HepG2 (cell line): ENCODE data around the gene ESAM. TPM values are rescaled to one million over a fixed set of nuclear protein-coding genes. Genes with fewer than 3 reads are reported as not detected.

Experiments
- ATAC-seq: fragments of 200-7000 bp; cut with Tn5 transposase; 3 replicates; pipeline ENCODE4 v1.9.1; 2020; ENCODE audit warnings: mild to moderate bottlenecking, moderate library complexity
- BruUV-seq: library from RNA; stranded (reverse); fragments of 400-500 nt; replicated peaks from 2 replicates; lab custom pipeline; 2021; lab: Mats Ljungman, UMichigan
- CTCF ChIA-PET: fragments of 300-600 bp; formaldehyde crosslinking; extraction: SDS; loops from one replicate; lab custom pipeline; 2021; ENCODE audit warnings: low total read pairs, inconsistent platforms, low intra/inter-chr PET ratio; lab: Yijun Ruan, JAX
- POLR2A ChIA-PET: fragments of 350-600 bp; sonication (Branson Sonifier 250); formaldehyde crosslinking; loops from one replicate; lab custom pipeline; 2020; ENCODE audit warnings: antibody characterized with exemption, inconsistent platforms; lab: Yijun Ruan, JAX
- DNase-seq: peaks from one replicate; pipeline ENCODE4 v3.0.0-alpha.2; 2015; ENCODE audit warnings: low spot score
- FAIRE-seq: peaks from 3 replicates; lab custom pipeline; 2011; peaks lifted over from hg19 to GRCh38; lab: Jason Lieb, UNC
- H2AFZ ChIP-seq: one replicate; pipeline ENCODE4 v1.6.1; 2011; ENCODE audit warnings: low read length, inconsistent platforms
- H3K27ac ChIP-seq: fragments of 300-600 bp; 3 replicates; pipeline ENCODE4 v1.8.0; 2011; ENCODE audit warnings: mixed run types, mild to moderate bottlenecking, mixed read lengths, low read length, inconsistent platforms; ENCODE audit not compliant: insufficient read depth; ENCODE audit errors: extremely low read length
- H3K27me3 ChIP-seq, 2 experiments: fragments of 200-600 bp in 1 of 2; 2 replicates in 1 of 2; 3 replicates in 1 of 2; pipeline versions ENCODE4 v1.6.0 to v1.8.0; 2011; ENCODE audit warnings: low read length in 2 of 2, mild to moderate bottlenecking in 2 of 2, moderate library complexity in 2 of 2, inconsistent platforms in 1 of 2; ENCODE audit not compliant: insufficient read depth in 2 of 2, control insufficient read depth in 1 of 2
- H3K36me3 ChIP-seq, 2 experiments: fragments of 200-600 bp in 1 of 2; replicated peaks in 1 of 2; 2 replicates in 1 of 2; 3 replicates in 1 of 2; pipeline versions ENCODE4 v1.5.1 to v1.8.0; 2011; ENCODE audit warnings: low read length in 2 of 2, inconsistent platforms in 1 of 2; ENCODE audit not compliant: insufficient read depth in 2 of 2, control insufficient read depth in 1 of 2
- H3K4me1 ChIP-seq: 2 replicates; pipeline ENCODE4 v1.5.1; 2012; ENCODE audit warnings: low read length, inconsistent platforms; ENCODE audit not compliant: insufficient read depth
- H3K4me2 ChIP-seq: 2 replicates; pipeline ENCODE4 v1.6.0; 2011; ENCODE audit warnings: low read depth, low read length, inconsistent platforms
- H3K4me3 ChIP-seq, 3 experiments: fragments of 200-600 bp in 1 of 3; sonication (generic), shearing (Covaris generic) in 1 of 3; replicated peaks in 1 of 3; 2 replicates each; pipeline ENCODE4 v1.5.1; 2011 to 2016; ENCODE audit warnings: low read length in 3 of 3, inconsistent platforms in 2 of 3, low read depth in 2 of 3, mild to moderate bottlenecking in 2 of 3, control low read depth in 1 of 3, mixed read lengths in 1 of 3; ENCODE audit not compliant: insufficient read depth in 1 of 3
- H3K79me2 ChIP-seq: one replicate; pipeline ENCODE4 v1.6.1; 2011; ENCODE audit warnings: low read length, inconsistent platforms; ENCODE audit not compliant: insufficient read depth
- H3K9ac ChIP-seq: 2 replicates; pipeline ENCODE4 v1.6.0; 2011; ENCODE audit warnings: mild to moderate bottlenecking, low read depth, low read length, inconsistent platforms; ENCODE audit not compliant: insufficient read depth
- H3K9me3 ChIP-seq: 2 replicates; pipeline ENCODE4 v1.5.1; 2012; ENCODE audit warnings: mild to moderate bottlenecking, low read length
- H4K20me1 ChIP-seq: 2 replicates; pipeline ENCODE4 v1.6.0; 2011; ENCODE audit warnings: inconsistent platforms, mild to moderate bottlenecking, low read length, moderate library complexity; ENCODE audit not compliant: insufficient read depth
- CREB3 ChIP-seq: sonication (generic); formaldehyde crosslinking; IDR thresholded peaks from 2 replicates; pipeline ENCODE4 v1.5.0; 2020; ENCODE audit warnings: missing genetic modification reagents
- EZH2 ChIP-seq: conservative IDR thresholded peaks from 2 replicates; pipeline ENCODE4 v1.6.1; 2012; ENCODE audit warnings: mild to moderate bottlenecking, low read depth, low read length, moderate library complexity
- HBP1 ChIP-seq: IDR thresholded peaks from 2 replicates; pipeline ENCODE4 v1.6.1; 2016; ENCODE audit warnings: low read depth, control low read depth
- KDM3A ChIP-seq: IDR thresholded peaks from 2 replicates; pipeline ENCODE4 v1.6.1; 2018; ENCODE audit warnings: low read depth, missing compliant biosample characterization
- KLF11 ChIP-seq: IDR thresholded peaks from 2 replicates; pipeline ENCODE4 v1.6.1; 2016; ENCODE audit warnings: missing compliant biosample characterization
- MEF2D ChIP-seq: sonication (generic); formaldehyde crosslinking; IDR thresholded peaks from 2 replicates; pipeline ENCODE4 v1.5.1; 2020; ENCODE audit warnings: mild to moderate bottlenecking, missing genetic modification reagents
- NR0B2 ChIP-seq: sonication (generic); formaldehyde crosslinking; IDR thresholded peaks from 2 replicates; pipeline ENCODE4 v1.4.0; 2020; ENCODE audit warnings: mild to moderate bottlenecking, missing genetic modification reagents
- NR3C1 ChIP-seq: sonication (generic); formaldehyde crosslinking; IDR thresholded peaks from 2 replicates; pipeline ENCODE4 v1.4.0; 2020; ENCODE audit warnings: missing genetic modification reagents
- PAWR ChIP-seq: sonication (generic); formaldehyde crosslinking; IDR thresholded peaks from 2 replicates; pipeline ENCODE4 v1.4.0; 2020; ENCODE audit warnings: missing genetic modification reagents, mild to moderate bottlenecking, borderline replicate concordance
- PLRG1 ChIP-seq: fragments of 450-650 bp; conservative IDR thresholded peaks from 2 replicates; pipeline ENCODE4 v1.6.1; 2016
- SKI ChIP-seq: fragments of 450-650 bp; IDR thresholded peaks from one replicate; pipeline ENCODE4 v1.6.1; 2018; ENCODE audit warnings: mild to moderate bottlenecking; ENCODE audit not compliant: partially characterized antibody
- TCF7L2 ChIP-seq: IDR thresholded peaks from 2 replicates; pipeline ENCODE4 v1.6.1; 2011; ENCODE audit warnings: mild to moderate bottlenecking, low read depth, low read length, moderate library complexity
- TFDP1 ChIP-seq: IDR thresholded peaks from 2 replicates; pipeline ENCODE4 v1.6.1; 2016; ENCODE audit warnings: missing compliant biosample characterization, missing genetic modification reagents, borderline replicate concordance
- XRCC5 ChIP-seq: fragments of 200-400 bp; formaldehyde crosslinking; optimal IDR thresholded peaks from 2 replicates; pipeline ENCODE3; 2017; ENCODE audit warnings: mild to moderate bottlenecking, low read length
- ZNF33B ChIP-seq: sonication (generic); formaldehyde crosslinking; IDR thresholded peaks from 2 replicates; pipeline ENCODE4 v1.5.1; 2020; ENCODE audit warnings: mild to moderate bottlenecking, missing genetic modification reagents
- ZNF513 ChIP-seq: sonication (generic); formaldehyde crosslinking; conservative IDR thresholded peaks from 2 replicates; pipeline ENCODE4 v1.5.0; 2020; ENCODE audit warnings: missing genetic modification reagents
- WGBS: methylation state at CpG from one replicate; pipeline ENCODE4 v1.1.6; 2017; ENCODE audit warnings: low lambda C conversion rate; 5-methylcytosine and 5-hydroxymethylcytosine counted together
- in situ Hi-C: cut with HindIII; loops from 2 replicates; pipeline ENCODE4 v1.10.0; 2017; ENCODE audit warnings: low pct_unique_long_range_greater_than_20kb; ENCODE audit not compliant: extremely low pct_ligation_motif_present
- intact Hi-C: fragments of 100-400 bp; cut with micrococcal nuclease; formaldehyde crosslinking; loops from one replicate; pipeline ENCODE4 v1.10.0; 2022; ENCODE audit not compliant: unreplicated experiment
- polyA plus RNA-seq, 8 experiments: library from polyadenylated mRNA; depleted of rRNA in 3 of 8; stranded (reverse) in 7 of 8; unstranded in 1 of 8; fragments of >200 nt; fragmentation: Illumina TruSeq in 4 of 8; extraction: Trizol in 4 of 8; gene quantifications; 2 replicates each; pipeline versions ENCODE4 v1.2.1 to v1.2.3, GENCODE V29; 2011 to 2016; ENCODE audit warnings: low read depth in 4 of 8, missing spikeins in 1 of 8, mixed read lengths in 1 of 8; ENCODE audit not compliant: insufficient read depth in 1 of 8
- total RNA-seq, 5 experiments: library from RNA; depleted of rRNA; stranded (reverse); fragments of >200 nt; fragmentation: Illumina TruSeq; extraction: Trizol; gene quantifications; 2 replicates each; pipeline ENCODE4 v1.2.3, GENCODE V29; 2016; ENCODE audit warnings: low read depth in 1 of 5

The ESAM gene
- total and polyA plus RNA-seq, 2 of the 13 experiments (the other 11 are each of a cell fraction or from before 2014, with no cell fraction given): 1.2 to 6.8 TPM

GRCh38 chr11:124746621-124747243, 15.4 kb downstream of the ESAM start (continued):
- no peak for TF ChIP-seq ZNF33B (CRISPR knock-in tag)
- TF ChIP-seq SKI: no peak
- no peak for TF ChIP-seq PLRG1
- no peak for TF ChIP-seq NR3C1 (CRISPR knock-in tag)
- no peak for TF ChIP-seq MEF2D (CRISPR knock-in tag)
- TF ChIP-seq TFDP1 (CRISPR knock-in tag): no peak
- TF ChIP-seq NR0B2 (CRISPR knock-in tag): 0 out of 2 replicates have a peak, but pooled peaks have one; percentile 24

GRCh38 chr11:124745835-124746620, 16.1 kb downstream of the ESAM start:
- peak; percentile 34 for ATAC-seq
- in situ Hi-C loops: no loop called here
- peak overlapping the region; percentile 51 for H3K27ac ChIP-seq
- peak overlapping the region; percentile 80 for H2AFZ ChIP-seq
- CTCF ChIA-PET: interaction anchor here (0.7 to 2.3 kb wide), 4 partner anchors 17 to 91 kb away, joined by 3 to 8 read pairs (median 3); partner anchors contain the start of gene MSANTD2
- H3K9me3 ChIP-seq: no peaks in the 10 kb centered on the region
- no peaks in the 10 kb centered on the region for H3K79me2 ChIP-seq
- no peak for FAIRE-seq
- POLR2A ChIA-PET: interaction anchor here (0.6 to 4.7 kb wide), 17 partner anchors 8 to 1142 kb away, joined by 3 to 48 read pairs (median 5); partner anchors contain the start of genes ESAM, MSANTD2, SIAE and SPA17
- WGBS: 13% methylated on average over 31 of the region's 41 CpGs
- peaks cover 38% of the 10 kb centered on the region for H3K4me1 ChIP-seq
- H4K20me1 ChIP-seq: no peaks in the 10 kb centered on the region
- peak overlapping the region; percentile 59 for H3K9ac ChIP-seq
- no TSS peak for BruUV-seq
- H3K4me2 ChIP-seq: peak overlapping the region; percentile 100
- intact Hi-C loops: loop anchor here (2.0 to 10.0 kb wide), 3 partner anchors 17 to 73 kb away; partner anchors contain the start of genes ESAM, SIAE and SPA17
- DNase-seq: no peak
- H3K36me3 ChIP-seq: no peaks in the 10 kb centered on the region
- peak overlapping the region; percentile 70 to 86 (median 78) for H3K4me3 ChIP-seq
- peaks cover 0 to 71% of the 10 kb centered on the region in 2 experiments; a peak in 3 of 5 replicates for H3K27me3 ChIP-seq
- TF ChIP-seq HBP1 (CRISPR knock-in tag): no peak
- TF ChIP-seq ZNF513 (CRISPR knock-in tag): no peak
- peak; percentile 46 for TF ChIP-seq XRCC5
- no peak for TF ChIP-seq TCF7L2
- no peak for TF ChIP-seq KDM3A (CRISPR knock-in tag)
- no peak for TF ChIP-seq EZH2
- TF ChIP-seq PAWR (CRISPR knock-in tag): 0 out of 2 replicates have a peak, but pooled peaks have one; percentile 68
- TF ChIP-seq CREB3: no peak
- no peak for TF ChIP-seq KLF11 (CRISPR knock-in tag)
